HUES64 (cell line): Measurements from ENCODE around the gene FEV.

ENCODE experiments used
- H3K27ac ChIP-seq: 2 replicates; pipeline ENCODE4 v1.7.0; 2013; ENCODE audit warnings: low read depth, low read length, inconsistent platforms
- H3K27me3 ChIP-seq: 2 replicates; pipeline ENCODE4 v1.6.1; 2013; ENCODE audit warnings: mild to moderate bottlenecking, low read length; ENCODE audit not compliant: insufficient read depth
- H3K36me3 ChIP-seq: 2 replicates; pipeline ENCODE4 v1.6.1; 2013; ENCODE audit warnings: mild to moderate bottlenecking, low read length; ENCODE audit not compliant: insufficient read depth
- H3K4me1 ChIP-seq: 2 replicates; pipeline ENCODE4 v1.6.1; 2013; ENCODE audit warnings: mild to moderate bottlenecking, low read length, moderate library complexity; ENCODE audit not compliant: insufficient read depth
- H3K4me3 ChIP-seq: 2 replicates; pipeline ENCODE4 v1.5.1; 2013; ENCODE audit warnings: mild to moderate bottlenecking, low read length, moderate library complexity
- H3K9ac ChIP-seq: 2 replicates; pipeline ENCODE4 v1.6.1; 2013; ENCODE audit warnings: mild to moderate bottlenecking, low read depth, low read length
- H3K9me3 ChIP-seq: 2 replicates; pipeline ENCODE4 v1.6.1; 2013; ENCODE audit warnings: low read depth, low read length; ENCODE audit not compliant: insufficient read depth
- WGBS: fragments of 150-250, 120-280 bp; methylation state at CpG from one replicate; pipeline ENCODE4 v1.1.7; 2013; ENCODE audit warnings: missing lambda C conversion rate; 5-methylcytosine and 5-hydroxymethylcytosine counted together

FEV gene

GRCh38 chr2:219025637-219026585 lies 40.9 kb upstream of the FEV start:
- 91% methylated on average over 17 of the region's 18 CpGs for WGBS
- Histone ChIP-seq H3K4me3 (no peak overlapping the region), H3K9ac (no peak overlapping the region), H3K27ac (no peak overlapping the region), H3K4me1 (no peaks in the 10 kb centered on the region), H3K27me3 (0 out of 2 replicates have a peak, but pooled peaks cover 3% of the 10 kb centered on the region), H3K9me3 (no peaks in the 10 kb centered on the region), H3K36me3 (no peaks in the 10 kb centered on the region)

GRCh38 chr2:219024059-219024458 lies 39.1 kb upstream of the FEV start:
- H3K9me3 ChIP-seq: no peaks in the 10 kb centered on the region
- WGBS: 82% methylated on average over 11 of the region's 11 CpGs
- 0 out of 2 replicates have a peak, but pooled peaks cover 6% of the 10 kb centered on the region for H3K27me3 ChIP-seq
- no peak overlapping the region for H3K9ac ChIP-seq
- no peaks in the 10 kb centered on the region for H3K4me1 ChIP-seq
- H3K27ac ChIP-seq: no peak overlapping the region
- no peaks in the 10 kb centered on the region for H3K36me3 ChIP-seq
- H3K4me3 ChIP-seq: no peak overlapping the region

- Histone ChIP-seq H3K9me3 (no peaks in the 10 kb centered on the region), H3K36me3 (no peaks in the 10 kb centered on the region), H3K9ac (no peak overlapping the region), H3K4me1 (no peaks in the 10 kb centered on the region), H3K27ac (no peak overlapping the region), H3K27me3 (0 out of 2 replicates have a peak, but pooled peaks cover 6% of the 10 kb centered on the region), H3K4me3 (no peak overlapping the region)
- 85% methylated on average over 12 of the region's 12 CpGs for WGBS
Measured at GRCh38 chr2:219023045-219023605, 38.1 kb upstream of the FEV start.

- 92% methylated on average over 5 of the region's 5 CpGs for WGBS
- Histone ChIP-seq H3K9me3 (no peaks in the 10 kb centered on the region), H3K27me3 (0 out of 2 replicates have a peak, but pooled peaks cover 6% of the 10 kb centered on the region), H3K4me1 (no peaks in the 10 kb centered on the region), H3K9ac (no peak overlapping the region), H3K27ac (no peak overlapping the region), H3K36me3 (no peaks in the 10 kb centered on the region), H3K4me3 (no peak overlapping the region)
Measured at GRCh38 chr2:219022616-219023015, 37.6 kb upstream of the FEV start.

GRCh38 chr2:219022041-219022440 lies 37.1 kb upstream of the FEV start:
- Histone ChIP-seq H3K27me3 (0 out of 2 replicates have a peak, but pooled peaks cover 5% of the 10 kb centered on the region), H3K27ac (no peak overlapping the region), H3K4me1 (no peaks in the 10 kb centered on the region), H3K9me3 (no peaks in the 10 kb centered on the region), H3K9ac (no peak overlapping the region), H3K4me3 (no peak overlapping the region), H3K36me3 (no peaks in the 10 kb centered on the region)
- WGBS: 89% methylated on average over 12 of the region's 12 CpGs

- Histone ChIP-seq H3K4me3 (no peak overlapping the region), H3K9ac (no peak overlapping the region), H3K27me3 (0 out of 2 replicates have a peak, but pooled peaks cover 3% of the 10 kb centered on the region), H3K27ac (no peak overlapping the region), H3K9me3 (no peaks in the 10 kb centered on the region), H3K4me1 (no peaks in the 10 kb centered on the region), H3K36me3 (no peaks in the 10 kb centered on the region)
- 89% methylated on average over 9 of the region's 9 CpGs for WGBS
Measured at GRCh38 chr2:219021591-219021990, 36.6 kb upstream of the FEV start.

- Histone ChIP-seq H3K36me3 (no peaks in the 10 kb centered on the region), H3K9me3 (no peaks in the 10 kb centered on the region), H3K27ac (no peak overlapping the region), H3K4me3 (no peak overlapping the region), H3K4me1 (no peaks in the 10 kb centered on the region), H3K9ac (no peak overlapping the region), H3K27me3 (0 out of 2 replicates have a peak, but pooled peaks cover 3% of the 10 kb centered on the region)
- 87% methylated on average over 11 of the region's 11 CpGs for WGBS
Measured at GRCh38 chr2:219020604-219021365, 35.8 kb upstream of the FEV start.

- H3K27ac ChIP-seq: no peak overlapping the region
- WGBS: 91% methylated on average over 6 of the region's 6 CpGs
- peaks cover 15% of the 10 kb centered on the region for H3K27me3 ChIP-seq
- no peak overlapping the region for H3K4me3 ChIP-seq
- H3K9me3 ChIP-seq: no peaks in the 10 kb centered on the region
- no peaks in the 10 kb centered on the region for H3K36me3 ChIP-seq
- H3K9ac ChIP-seq: no peak overlapping the region
- no peaks in the 10 kb centered on the region for H3K4me1 ChIP-seq
Measured at GRCh38 chr2:219019436-219019835, 34.5 kb upstream of the FEV start.

- Histone ChIP-seq H3K27ac (no peak overlapping the region), H3K4me3 (no peak overlapping the region), H3K9ac (no peak overlapping the region), H3K9me3 (no peaks in the 10 kb centered on the region), H3K36me3 (no peaks in the 10 kb centered on the region), H3K4me1 (no peaks in the 10 kb centered on the region), H3K27me3 (peaks cover 22% of the 10 kb centered on the region)
- WGBS: 91% methylated on average over 10 of the region's 10 CpGs
Measured at GRCh38 chr2:219018726-219019125, 33.7 kb upstream of the FEV start.

GRCh38 chr2:219018286-219018685 lies 33.3 kb upstream of the FEV start:
- H3K9ac ChIP-seq: no peak overlapping the region
- H3K4me1 ChIP-seq: no peaks in the 10 kb centered on the region
- H3K9me3 ChIP-seq: no peaks in the 10 kb centered on the region
- H3K27ac ChIP-seq: no peak overlapping the region
- no peaks in the 10 kb centered on the region for H3K36me3 ChIP-seq
- WGBS: 94% methylated on average over 7 of the region's 7 CpGs
- H3K27me3 ChIP-seq: peaks cover 26% of the 10 kb centered on the region
- H3K4me3 ChIP-seq: no peak overlapping the region
